Heart right ventricle (tissue), 16 donors: Measurements from ENCODE around the gene RPS6KA4. TPM values are rescaled to one million over a fixed set of nuclear protein-coding genes. Genes with fewer than 3 reads are reported as not detected.
A peak's percentile ranks its signal among the peaks of the same experiment; 100 is the strongest.

Experiments
- ATAC-seq, 8 donors: fragments of 200-7000 bp; cut with Tn5 transposase; one replicate each; pipeline ENCODE4 v1.9.1; 2020; ENCODE audit warnings: mild to moderate bottlenecking in 8 of 8, moderate library complexity in 8 of 8, moderate number of reproducible peaks in 1 of 8
- DNase-seq, 2 donors: peaks; one replicate each; pipeline ENCODE4 v3.0.0-alpha.2; 2020
- H3K27ac ChIP-seq, 10 donors: fragments of 200-600 bp; sonication (generic) in 2 of 10; one replicate each; pipeline versions ENCODE4 v1.5.0 to v1.8.0; 2020 to 2022; ENCODE audit warnings: mild to moderate bottlenecking in 3 of 10
- H3K27me3 ChIP-seq, 7 donors: fragments of 200-600 bp; one replicate each; pipeline ENCODE4 v1.8.0; 2021 to 2022; ENCODE audit warnings: mild to moderate bottlenecking in 2 of 7
- H3K36me3 ChIP-seq, 9 donors: fragments of 200-600 bp; sonication (generic) in 1 of 9; one replicate each; pipeline versions ENCODE4 v1.5.0 to v1.8.0; 2020 to 2022; ENCODE audit warnings: mild to moderate bottlenecking in 2 of 9
- H3K4me1 ChIP-seq, 9 donors: fragments of 200-600 bp; sonication (generic) in 1 of 9; one replicate each; pipeline versions ENCODE4 v1.5.0 to v1.8.0; 2020 to 2022; ENCODE audit warnings: mild to moderate bottlenecking in 4 of 9
- H3K4me3 ChIP-seq, 10 donors: fragments of 200-600 bp; sonication (generic) in 2 of 10; one replicate each; pipeline versions ENCODE4 v1.5.0 to v1.8.0; 2020 to 2022; ENCODE audit warnings: mild to moderate bottlenecking in 7 of 10, moderate library complexity in 2 of 10
- H3K9me3 ChIP-seq, 11 donors: fragments of 200-600 bp in 10 of 11; sonication (generic) in 2 of 11; one replicate each; pipeline versions ENCODE4 v1.5.0 to v1.8.0; 2013 to 2022; ENCODE audit warnings: mild to moderate bottlenecking in 2 of 11, control low read depth in 1 of 11, moderate library complexity in 1 of 11
- WGBS, 2 donors: extraction: QIAGEN DNeasy Blood & Tissue Kit; methylation state at CpG; one replicate each; pipeline ENCODE4 v1.1.7; 2013; ENCODE audit warnings: inconsistent platforms in 1 of 2; 5-methylcytosine and 5-hydroxymethylcytosine counted together
- intact Hi-C, 10 donors: fragments of 100-400 bp; cut with DNase I; formaldehyde crosslinking; loops; one replicate each; pipeline versions ENCODE4 v1.11.1 to v1.14.2; 2022
- microRNA-seq, 2 donors: library from miRNA; unstranded; fragments of <30 nt; microRNA quantifications; one replicate each; pipeline ENCODE4 v1.2.0, GENCODE V29; 2021
- polyA plus RNA-seq, 2 donors: library from polyadenylated mRNA; stranded (reverse); fragments of 200-250 nt; gene quantifications; one replicate each; pipeline ENCODE4 v1.2.3, GENCODE V29; 2013
- total RNA-seq, 10 donors: library from RNA; stranded (reverse); fragmentation: NEBNext Ultra II Directional in 3 of 10; extraction: Animal tissue kit (Norgen Biotek cat#: 25700) in 3 of 10; gene quantifications; one replicate each; pipeline versions ENCODE4 v1.2.1 to v1.2.4, GENCODE V29; 2021 to 2023
- TF ChIP-seq, protein P1 (sequence below), 9 donors: fragments of 200-600 bp; sonication (generic) in 2 of 9; IDR thresholded peaks; one replicate each; pipeline versions ENCODE4 v1.5.0 to v1.8.0; 2021 to 2022; ENCODE audit warnings: antibody characterized with exemption in 9 of 9, mild to moderate bottlenecking in 5 of 9, moderate library complexity in 1 of 9
- donor health status: Arrhythmogenic right ventricular cardiomyopathy.
- donor health status: ischemic (EF 13 %, LVEDD 7.1; RV severe dilation, severe dysfunction).
- donor health status: healthy with polysubstance abuse.
- donor health status: DM: no; HTN: yes; CAD: no.
- donor health status: DM: no; HTN: no; CAD: no.
- donor health status: ischemic (EF 25% LVEDD 6.9; RV normal size, moderate dysfunction).
- donor health status: ischemic (EF 25% LVEDD 5.7; RV mildly dilated, moderate dysfunction).
- donor health status: healthy.
- donor health status: DM: yes; HTN: yes; CAD: no.
- donor health status: Ischemic cardiomyopathy.
- donor health status: ischemic (EF 35%, LVEDD 5.7; RV mildly dilated, moderate dysfunction).
- donor health status: nonischemic (EF 11% LVEDD 7.7; RV severe dilation, severe dysfunction).
- donor health status: DM: yes; HTN: yes; CAD: no.
- donor health status: PGD.
- donor health status: ischemic (EF 29% LVEDD 5.4; RV normal size, mild dysfunction).
- donor health status: nonischemic (EF 23%, LVEDD 6.1; RV moderate dilation, normal function).

RPS6KA4 gene
- total and polyA plus RNA-seq, 12 donors: 10.7 to 21.9 (median 13.3) TPM

DNA sequence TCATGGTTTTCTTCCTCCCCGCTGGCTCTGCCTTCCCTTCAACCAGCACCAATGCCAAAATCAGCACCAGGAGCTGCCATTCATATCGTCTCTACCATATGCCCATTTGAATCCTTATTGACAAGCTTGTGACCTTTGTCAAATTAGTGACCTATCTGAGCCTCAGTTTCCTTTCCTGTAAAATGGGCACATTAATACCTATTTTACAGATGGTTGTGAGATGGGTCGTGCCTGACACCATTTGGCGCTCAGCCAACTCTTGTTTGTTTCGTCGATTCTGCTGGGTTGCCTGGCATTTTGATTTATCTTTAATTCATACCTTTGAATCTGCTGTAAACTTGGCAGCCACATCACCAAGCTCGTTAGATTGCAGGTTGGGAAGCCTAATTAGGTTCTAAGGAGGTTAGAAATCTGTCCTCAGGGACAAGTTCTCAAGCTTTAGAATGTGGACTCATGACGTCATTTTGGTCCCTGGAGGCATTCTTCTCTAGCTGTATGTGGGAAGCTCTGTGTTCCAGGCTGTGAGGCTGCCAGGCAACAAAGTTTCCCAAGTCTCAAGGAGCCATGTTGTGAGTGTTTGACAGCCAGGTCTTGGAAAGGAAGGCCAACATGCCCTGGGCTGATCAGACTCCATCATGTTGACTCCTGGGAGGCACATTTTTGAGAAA is 61.0 kb downstream of the RPS6KA4 start:
- ATAC-seq: peak in 2 of 8 donors; percentile 31 to 33
- no peaks in the 10 kb centered on the region for H3K4me1 ChIP-seq

More for the DNA sequence above, 61.0 kb downstream of the RPS6KA4 start:
- H3K36me3 ChIP-seq: no peaks in the 10 kb centered on the region
- TF ChIP-seq, protein P1, sequence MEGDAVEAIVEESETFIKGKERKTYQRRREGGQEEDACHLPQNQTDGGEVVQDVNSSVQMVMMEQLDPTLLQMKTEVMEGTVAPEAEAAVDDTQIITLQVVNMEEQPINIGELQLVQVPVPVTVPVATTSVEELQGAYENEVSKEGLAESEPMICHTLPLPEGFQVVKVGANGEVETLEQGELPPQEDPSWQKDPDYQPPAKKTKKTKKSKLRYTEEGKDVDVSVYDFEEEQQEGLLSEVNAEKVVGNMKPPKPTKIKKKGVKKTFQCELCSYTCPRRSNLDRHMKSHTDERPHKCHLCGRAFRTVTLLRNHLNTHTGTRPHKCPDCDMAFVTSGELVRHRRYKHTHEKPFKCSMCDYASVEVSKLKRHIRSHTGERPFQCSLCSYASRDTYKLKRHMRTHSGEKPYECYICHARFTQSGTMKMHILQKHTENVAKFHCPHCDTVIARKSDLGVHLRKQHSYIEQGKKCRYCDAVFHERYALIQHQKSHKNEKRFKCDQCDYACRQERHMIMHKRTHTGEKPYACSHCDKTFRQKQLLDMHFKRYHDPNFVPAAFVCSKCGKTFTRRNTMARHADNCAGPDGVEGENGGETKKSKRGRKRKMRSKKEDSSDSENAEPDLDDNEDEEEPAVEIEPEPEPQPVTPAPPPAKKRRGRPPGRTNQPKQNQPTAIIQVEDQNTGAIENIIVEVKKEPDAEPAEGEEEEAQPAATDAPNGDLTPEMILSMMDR (IDR thresholded peaks at IDR 0.05): no peak
- H3K27me3 ChIP-seq: peaks cover 0 to 3% (median 0%) of the 10 kb centered on the region in 7 donors
- DNase-seq: peak in 1 of 2 donors; percentile 41
- WGBS, 2 donors: 69 to 74% methylated on average over 8 of the region's 8 CpGs
- H3K27ac ChIP-seq: no peak overlapping the region
- H3K9me3 ChIP-seq: peaks cover 0 to 34% (median 5%) of the 10 kb centered on the region in 11 donors
- intact Hi-C loops: no loop called here
- H3K4me3 ChIP-seq: no peak overlapping the region

Small RNA genes lying within 50 kb of the gene (microRNA-seq; reads per million reads assigned to microRNA genes)
- gene MIR1237 (0 to 0.51 reads per million in 2 donors), gene MIR7155 (0 to 1.0 reads per million in 2 donors)

Other genes with a start within 250 kb of the RPS6KA4 start
- 100 to 1,000 TPM in 8 of 10 donors, 10 to 100 TPM in 2; 86.2 to 134 (median 115) TPM for gene MACROD1, start 193.0 kb upstream of the RPS6KA4 start, total RNA-seq
- gene MACROD1, start 193.0 kb upstream of the RPS6KA4 start, polyA plus RNA-seq: 100 to 1,000 TPM in 1 of 2 donors, 10 to 100 TPM in 1; 77.6 to 497 TPM
- gene STIP1, start 173.0 kb upstream of the RPS6KA4 start, total RNA-seq: 100 to 1,000 TPM in 1 of 10 donors, 10 to 100 TPM in 9; 67.4 to 105 (median 87.9) TPM
- gene STIP1, start 173.0 kb upstream of the RPS6KA4 start, polyA plus RNA-seq: 100 to 1,000 TPM in 1 of 2 donors, 10 to 100 TPM in 1; 55.3 to 144 TPM
- 10 to 100 TPM in 1 of 10 donors, 1 to 10 TPM in 9; 2.3 to 30.8 (median 5.4) TPM for gene FERMT3, start 152.4 kb upstream of the RPS6KA4 start, total RNA-seq
- gene FERMT3, start 152.4 kb upstream of the RPS6KA4 start, polyA plus RNA-seq: 1 to 10 TPM; 7.5 to 9.2 TPM
- gene TRPT1, start 133.0 kb upstream of the RPS6KA4 start, total RNA-seq: 10 to 100 TPM; 50.5 to 81.7 (median 61.4) TPM
- gene TRPT1, start 133.0 kb upstream of the RPS6KA4 start, polyA plus RNA-seq: 100 to 1,000 TPM in 1 of 2 donors, 10 to 100 TPM in 1; 87.2 to 188 TPM
- gene NUDT22, start 132.9 kb upstream of the RPS6KA4 start, total RNA-seq: 10 to 100 TPM; 57.3 to 85.6 (median 71.0) TPM
- 10 to 100 TPM; 93.0 to 95.2 TPM for gene NUDT22, start 132.9 kb upstream of the RPS6KA4 start, polyA plus RNA-seq
- 10 to 100 TPM; 46.6 to 64.7 (median 52.0) TPM for gene DNAJC4, start 128.6 kb upstream of the RPS6KA4 start, total RNA-seq
- gene DNAJC4, start 128.6 kb upstream of the RPS6KA4 start, polyA plus RNA-seq: 100 to 1,000 TPM in 1 of 2 donors, 10 to 100 TPM in 1; 48.0 to 173 TPM
- gene VEGFB, start 124.6 kb upstream of the RPS6KA4 start, total RNA-seq: 100 to 1,000 TPM; 245 to 353 (median 277) TPM
- gene VEGFB, start 124.6 kb upstream of the RPS6KA4 start, polyA plus RNA-seq: 100 to 1,000 TPM; 158 to 291 TPM
- 10 to 100 TPM; 40.2 to 82.0 (median 45.9) TPM for gene FKBP2, start 118.1 kb upstream of the RPS6KA4 start, total RNA-seq
- 100 to 1,000 TPM; 376 to 404 TPM for gene FKBP2, start 118.1 kb upstream of the RPS6KA4 start, polyA plus RNA-seq
- gene PPP1R14B, start 112.2 kb upstream of the RPS6KA4 start, total RNA-seq: 100 to 1,000 TPM in 4 of 10 donors, 10 to 100 TPM in 6; 52.4 to 194 (median 77.2) TPM
- gene PPP1R14B, start 112.2 kb upstream of the RPS6KA4 start, polyA plus RNA-seq: 100 to 1,000 TPM; 229 to 331 TPM
- 10 to 100 TPM in 3 of 10 donors, 1 to 10 TPM in 7; 5.8 to 13.3 (median 8.7) TPM for gene PLCB3, start 107.6 kb upstream of the RPS6KA4 start, total RNA-seq
- gene PLCB3, start 107.6 kb upstream of the RPS6KA4 start, polyA plus RNA-seq: 10 to 100 TPM in 1 of 2 donors, 1 to 10 TPM in 1; 9.5 to 13.1 TPM
- 100 to 1,000 TPM in 1 of 10 donors, 10 to 100 TPM in 9; 40.7 to 106 (median 52.2) TPM for gene BAD, start 74.5 kb upstream of the RPS6KA4 start, total RNA-seq
- gene BAD, start 74.5 kb upstream of the RPS6KA4 start, polyA plus RNA-seq: 100 to 1,000 TPM in 1 of 2 donors, 10 to 100 TPM in 1; 92.1 to 104 TPM
- gene GPR137, start 73.3 kb upstream of the RPS6KA4 start, total RNA-seq: 10 to 100 TPM; 16.4 to 43.0 (median 24.3) TPM
- 10 to 100 TPM; 18.4 to 31.8 TPM for gene GPR137, start 73.3 kb upstream of the RPS6KA4 start, polyA plus RNA-seq
- gene KCNK4, start 67.9 kb upstream of the RPS6KA4 start, total RNA-seq: not detected
- gene KCNK4, start 67.9 kb upstream of the RPS6KA4 start, polyA plus RNA-seq: not detected
- not detected for gene CATSPERZ, start 58.8 kb upstream of the RPS6KA4 start, total RNA-seq
- under 1 TPM in 1 of 2 donors, not detected in 1; 0.10 TPM for gene CATSPERZ, start 58.8 kb upstream of the RPS6KA4 start, polyA plus RNA-seq
- 100 to 1,000 TPM; 115 to 225 (median 132) TPM for gene ESRRA, start 53.6 kb upstream of the RPS6KA4 start, total RNA-seq
- 100 to 1,000 TPM; 180 TPM for gene ESRRA, start 53.6 kb upstream of the RPS6KA4 start, polyA plus RNA-seq
- gene TRMT112, start 41.6 kb upstream of the RPS6KA4 start, total RNA-seq: 100 to 1,000 TPM in 2 of 10 donors, 10 to 100 TPM in 8; 68.7 to 121 (median 90.2) TPM
- gene TRMT112, start 41.6 kb upstream of the RPS6KA4 start, polyA plus RNA-seq: 100 to 1,000 TPM; 182 to 208 TPM
- gene PRDX5, start 41.0 kb upstream of the RPS6KA4 start, total RNA-seq: 100 to 1,000 TPM; 264 to 395 (median 288) TPM
- gene PRDX5, start 41.0 kb upstream of the RPS6KA4 start, polyA plus RNA-seq: 100 to 1,000 TPM; 486 to 750 TPM
- 10 to 100 TPM in 1 of 10 donors, 1 to 10 TPM in 9; 4.2 to 13.1 (median 5.6) TPM for gene CCDC88B, start 19.0 kb upstream of the RPS6KA4 start, total RNA-seq
- gene CCDC88B, start 19.0 kb upstream of the RPS6KA4 start, polyA plus RNA-seq: 10 to 100 TPM; 10.5 to 42.7 TPM
- gene SLC22A11, start 196.8 kb downstream of the RPS6KA4 start, total RNA-seq: not detected
- gene SLC22A11, start 196.8 kb downstream of the RPS6KA4 start, polyA plus RNA-seq: not detected
- not detected for gene SLC22A12, start 232.1 kb downstream of the RPS6KA4 start, total RNA-seq
- gene SLC22A12, start 232.1 kb downstream of the RPS6KA4 start, polyA plus RNA-seq: not detected